HG02852 (cell line): ENCODE results near the gene CYP26B1.

Experiments
- ATAC-seq: cut with Tn5 transposase; IDR thresholded peaks from one replicate; pipeline ENCODE4 v1.9.1; 2021; ENCODE audit warnings: mild to moderate bottlenecking, moderate library complexity; ENCODE audit not compliant: unreplicated experiment

The CYP26B1 gene

DNA sequence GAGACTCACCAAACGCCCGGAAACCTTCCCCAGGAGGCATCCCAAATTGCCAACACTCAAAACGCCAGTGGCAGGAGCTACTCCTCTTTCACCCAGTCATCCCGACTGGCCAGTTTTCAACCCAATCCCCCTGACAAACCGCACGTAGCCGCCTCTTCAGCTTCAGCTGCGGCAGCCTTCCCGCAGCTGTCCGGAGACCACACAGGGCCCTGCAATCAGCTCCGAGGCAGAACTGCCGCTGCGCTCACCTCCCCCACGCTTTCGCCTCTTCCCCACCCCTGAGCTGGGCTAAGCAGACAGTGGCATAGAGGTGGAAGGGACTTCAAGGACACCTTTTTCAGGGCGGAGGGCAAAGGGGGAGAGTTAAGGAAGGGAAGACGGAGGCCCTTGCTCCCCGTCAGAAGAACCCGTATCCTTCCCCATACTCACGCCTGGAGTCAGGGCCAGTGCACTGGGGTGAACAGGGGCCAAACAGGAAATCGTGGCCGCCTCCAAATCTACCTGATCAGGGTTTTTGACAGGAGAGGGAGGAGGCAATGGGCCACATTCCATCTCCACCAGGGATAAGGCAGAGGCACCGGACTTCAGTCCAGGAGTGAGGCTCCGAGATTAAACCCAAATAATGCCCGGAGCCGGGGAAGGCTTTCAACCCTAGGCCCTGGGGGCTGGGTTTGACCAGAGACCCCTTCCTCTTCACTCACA, 16.9 kb downstream of the CYP26B1 start:
- no peak for ATAC-seq

DNA sequence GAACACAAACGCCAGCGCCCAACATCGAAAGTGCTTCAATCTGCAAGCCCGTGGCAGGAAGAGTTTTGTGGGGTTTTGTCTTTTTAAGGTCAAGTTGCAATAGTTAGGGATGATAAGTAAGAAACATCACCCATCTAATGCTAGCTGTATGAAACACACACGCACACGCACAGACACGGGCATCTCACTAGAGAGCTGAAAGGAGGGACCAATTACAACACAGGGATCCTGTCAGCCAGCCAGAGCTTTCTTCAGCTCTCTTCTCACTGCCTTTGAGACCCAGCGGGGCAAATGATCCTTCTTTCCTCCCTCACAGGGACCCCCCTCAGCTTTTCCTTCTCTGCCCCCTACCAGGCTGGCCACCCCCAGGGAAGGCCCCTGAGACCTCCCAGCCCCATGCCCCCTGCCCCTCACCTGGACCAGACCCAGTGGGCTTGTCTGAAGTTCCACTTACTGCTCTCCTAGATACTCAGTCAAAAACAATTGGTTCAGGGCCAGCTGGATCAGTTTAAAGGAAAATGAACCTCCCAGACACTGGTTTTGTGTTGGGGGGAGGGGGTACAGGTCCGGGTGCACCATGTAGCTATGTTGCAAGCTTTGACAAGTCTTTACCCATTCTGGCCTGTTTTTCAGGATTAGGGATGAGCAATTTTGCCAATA, 17.9 kb downstream of the CYP26B1 start:
- no peak for ATAC-seq

DNA sequence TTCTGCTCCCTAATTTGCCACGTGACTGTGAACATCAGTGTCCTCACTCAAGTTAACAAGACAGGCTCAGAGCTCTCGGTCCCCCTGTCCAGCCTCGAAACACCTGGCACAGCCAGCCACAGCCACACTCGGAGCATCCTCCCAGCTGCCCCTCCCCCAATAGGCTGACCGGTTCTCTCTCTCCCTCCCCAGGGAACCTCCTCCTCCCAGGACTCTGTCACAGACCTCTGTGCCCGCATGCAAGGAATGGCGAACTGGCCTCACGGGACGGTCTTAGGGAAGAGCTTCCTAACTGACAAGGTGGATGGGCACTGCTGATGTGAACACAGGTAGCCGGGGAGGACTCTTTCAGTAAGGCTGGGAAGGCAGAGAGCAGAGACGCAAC, 18.8 kb downstream of the CYP26B1 start:
- no peak for ATAC-seq

DNA sequence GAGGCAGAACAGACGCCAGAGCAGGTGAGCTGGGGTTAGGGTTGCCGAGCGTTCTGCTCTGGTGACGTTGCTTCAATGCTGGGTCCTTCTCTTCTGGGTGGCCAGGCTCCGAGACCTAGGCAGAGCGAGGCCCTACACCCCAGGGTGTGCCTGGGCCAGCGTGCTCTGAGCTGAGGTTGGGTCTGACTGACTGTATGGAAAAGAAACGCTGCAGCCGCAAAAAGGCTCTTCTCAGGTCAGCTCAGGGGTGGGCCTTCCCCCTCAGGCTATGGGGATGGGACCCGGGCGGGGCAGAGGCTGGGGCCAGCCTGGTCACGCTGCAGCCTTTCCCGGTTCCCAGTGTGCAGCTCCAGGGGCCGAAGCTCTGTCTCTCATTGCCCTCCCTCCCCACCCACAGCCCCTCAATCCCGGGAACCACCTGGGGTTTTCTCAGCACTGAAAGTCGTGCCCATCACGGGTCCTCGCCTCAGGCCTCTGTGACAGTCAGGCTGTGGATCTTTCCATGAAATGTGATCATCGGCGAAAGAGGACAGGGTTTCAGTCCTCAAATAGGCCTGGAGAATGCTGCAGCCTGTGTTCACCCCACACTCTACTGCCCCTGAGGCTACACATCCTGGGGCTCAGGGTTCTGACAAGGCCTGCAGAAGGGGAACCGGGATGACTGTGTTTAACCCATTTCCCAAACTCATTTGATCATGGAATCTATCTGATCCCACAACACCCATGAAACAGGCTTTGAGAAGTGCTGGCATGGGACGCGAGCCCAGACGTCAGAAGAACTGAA, 19.4 kb downstream of the CYP26B1 start:
- no peak for ATAC-seq

DNA sequence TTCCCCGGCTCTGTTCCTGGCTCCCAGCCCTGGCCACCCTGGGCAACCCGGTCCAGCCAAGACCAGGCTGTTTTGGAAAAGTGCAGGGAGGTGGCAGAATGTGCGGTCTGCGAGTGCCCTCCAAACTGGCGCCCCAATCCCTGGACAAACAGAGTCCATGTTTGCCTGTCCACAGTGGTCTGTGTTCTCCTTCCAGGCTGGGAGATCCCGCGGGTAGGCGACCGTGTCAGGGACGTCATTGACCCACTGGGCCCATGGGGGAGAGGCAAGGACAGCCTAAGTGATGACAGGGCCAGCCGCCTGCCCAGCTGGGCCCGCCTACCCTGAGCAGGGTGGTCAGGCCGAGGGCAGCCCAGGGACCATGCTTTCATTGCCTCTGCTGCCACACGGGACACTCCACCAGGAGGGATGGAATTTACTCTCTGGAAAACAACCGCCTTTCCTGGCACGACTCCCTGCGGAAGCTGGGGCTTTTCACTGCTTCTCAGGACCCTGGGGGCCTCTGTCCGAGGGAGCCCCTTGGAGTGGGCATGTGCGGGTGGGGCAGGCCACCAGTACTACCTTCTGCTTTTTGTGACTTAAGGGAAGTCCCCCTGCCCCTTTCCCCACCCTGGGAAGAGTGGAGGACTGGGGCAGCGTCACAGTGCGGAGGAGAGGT, 20.1 kb downstream of the CYP26B1 start:
- no peak for ATAC-seq

DNA sequence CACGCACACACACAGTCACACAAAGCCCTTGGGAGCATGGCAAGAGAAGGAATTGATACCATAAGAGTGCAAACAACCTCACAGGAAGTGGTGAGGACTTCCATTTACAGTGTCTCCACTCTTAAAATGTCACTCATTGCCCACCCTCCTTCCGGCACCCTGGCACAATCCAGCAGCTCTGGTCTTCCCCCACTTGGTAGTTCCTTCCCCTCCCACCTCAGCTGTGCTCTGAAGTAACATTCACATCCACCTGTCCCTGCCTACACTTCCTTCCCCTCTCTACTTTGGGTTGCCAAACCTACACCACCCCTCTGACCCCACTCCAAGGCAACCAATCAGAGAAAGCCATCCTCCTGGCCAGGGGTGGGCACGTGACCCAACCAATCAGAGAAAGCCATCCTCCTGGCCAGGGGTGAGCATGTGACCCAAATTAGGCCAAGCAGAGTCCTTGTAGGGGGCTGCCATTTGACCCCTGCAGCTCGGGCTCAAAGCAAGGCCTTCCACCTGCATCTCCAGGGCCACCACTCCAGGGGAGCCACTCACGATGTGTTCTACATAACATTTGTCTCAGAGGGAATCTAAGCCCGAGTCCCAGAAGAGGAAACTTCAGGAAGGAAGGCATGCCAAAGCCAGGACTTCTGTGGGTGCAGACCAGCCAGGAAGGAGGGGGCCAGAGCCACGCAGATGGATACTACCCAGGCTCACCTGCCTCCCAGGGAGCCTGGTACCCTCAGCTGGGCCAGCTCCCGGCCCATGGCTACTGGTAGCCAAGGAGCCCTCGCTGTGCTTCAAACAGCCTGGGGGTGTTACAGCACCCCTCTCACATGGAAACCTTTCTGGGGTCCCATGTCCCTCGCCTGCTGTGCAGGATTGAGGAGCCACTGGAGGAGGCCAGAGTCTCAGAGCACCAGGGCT, 21.2 kb downstream of the CYP26B1 start:
- ATAC-seq = no peak

DNA sequence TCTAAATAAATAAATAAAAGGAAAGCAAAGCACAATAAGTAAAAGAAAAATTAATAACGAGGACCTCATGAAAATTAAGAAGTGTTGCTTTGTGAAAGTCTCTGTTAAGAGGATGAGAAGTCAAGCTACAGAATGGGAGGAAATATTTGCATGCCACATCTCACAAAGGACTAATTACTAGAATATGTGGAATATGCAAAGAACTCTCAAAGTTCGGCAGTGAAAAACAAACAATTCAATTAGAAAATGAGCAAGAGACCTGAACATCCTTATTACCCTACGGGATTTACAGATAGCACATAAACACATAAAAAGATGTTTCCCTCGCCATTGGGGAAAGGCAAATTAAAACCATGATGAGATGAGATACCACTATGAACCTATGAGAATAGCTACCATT, 23.3 kb downstream of the CYP26B1 start:
- ATAC-seq = no peak

DNA sequence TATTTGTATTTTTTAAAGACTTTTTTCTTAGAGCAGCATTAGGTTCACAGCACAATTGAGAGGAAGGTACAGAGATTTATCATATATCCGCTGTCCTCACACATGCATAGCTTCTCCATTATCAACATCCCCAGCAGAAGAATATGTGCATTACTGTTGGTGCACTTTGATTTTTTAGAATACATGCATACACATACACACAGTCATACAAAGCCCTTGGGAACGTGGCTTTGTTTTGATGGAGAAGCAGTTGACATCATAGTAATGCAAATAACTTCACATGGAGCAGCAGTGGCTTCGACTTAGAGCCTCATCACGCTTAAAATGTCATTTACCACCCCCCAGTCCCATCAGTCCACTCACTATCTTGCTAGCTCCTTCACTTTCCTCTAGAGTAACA, 26.5 kb downstream of the CYP26B1 start:
- ATAC-seq = no peak

DNA sequence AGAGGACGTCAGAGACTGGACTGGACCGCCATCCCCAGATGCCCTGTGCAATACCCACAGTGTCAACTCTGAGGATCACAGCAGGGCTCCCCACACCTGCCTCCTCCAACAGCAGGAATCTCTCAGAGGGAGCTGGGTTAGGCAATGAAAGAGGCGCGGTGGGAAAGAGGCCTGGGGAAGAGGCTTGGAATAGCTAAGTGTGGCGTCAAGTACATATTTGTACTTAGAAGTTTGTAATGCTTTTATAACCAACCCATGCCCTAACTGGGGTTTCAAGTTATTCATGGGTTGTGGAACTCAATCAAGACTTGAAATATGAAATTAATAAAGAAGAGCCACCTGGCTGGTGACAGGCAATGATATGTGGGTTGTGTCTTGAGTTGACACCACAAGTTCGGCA, 28.7 kb downstream of the CYP26B1 start:
- no peak for ATAC-seq

DNA sequence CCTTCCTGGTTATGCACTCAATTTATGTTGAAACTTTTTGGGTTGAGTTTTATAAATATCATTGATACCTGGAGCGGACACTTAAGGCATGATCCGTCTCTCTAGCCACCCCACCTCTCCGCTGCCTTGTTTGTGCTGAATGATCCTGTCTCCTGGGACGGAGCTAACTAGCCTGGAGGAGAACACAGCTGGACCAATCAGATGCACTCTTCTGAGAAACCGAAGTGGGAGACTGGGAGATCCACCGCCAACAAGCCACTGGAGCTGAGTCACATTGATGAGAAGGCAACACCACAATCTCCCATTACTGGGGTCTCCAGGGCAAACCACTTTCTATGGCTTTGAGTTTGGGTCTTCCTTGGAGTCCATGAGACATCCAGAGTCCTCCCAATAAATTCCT, 29.3 kb downstream of the CYP26B1 start:
- ATAC-seq = no peak

DNA sequence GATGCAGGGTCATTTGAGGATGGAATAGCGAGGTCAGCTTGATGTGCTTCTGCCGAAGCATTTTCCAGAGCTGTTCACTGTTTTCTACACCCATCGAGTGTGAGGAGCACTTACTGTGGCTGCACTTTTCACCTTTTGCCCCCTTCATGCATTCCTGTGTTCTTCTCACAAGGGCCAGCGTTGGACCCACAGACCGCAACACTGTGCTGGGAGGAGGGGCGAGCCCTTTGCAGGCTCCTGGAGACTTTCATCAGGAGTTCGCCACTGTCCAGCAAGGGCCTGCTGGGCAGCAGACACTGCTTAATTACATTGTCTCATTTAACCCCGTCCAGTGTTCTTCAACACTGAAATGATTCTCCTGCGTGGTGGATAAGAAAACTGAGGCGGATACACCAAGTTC, 29.9 kb downstream of the CYP26B1 start:
- ATAC-seq = no peak

DNA sequence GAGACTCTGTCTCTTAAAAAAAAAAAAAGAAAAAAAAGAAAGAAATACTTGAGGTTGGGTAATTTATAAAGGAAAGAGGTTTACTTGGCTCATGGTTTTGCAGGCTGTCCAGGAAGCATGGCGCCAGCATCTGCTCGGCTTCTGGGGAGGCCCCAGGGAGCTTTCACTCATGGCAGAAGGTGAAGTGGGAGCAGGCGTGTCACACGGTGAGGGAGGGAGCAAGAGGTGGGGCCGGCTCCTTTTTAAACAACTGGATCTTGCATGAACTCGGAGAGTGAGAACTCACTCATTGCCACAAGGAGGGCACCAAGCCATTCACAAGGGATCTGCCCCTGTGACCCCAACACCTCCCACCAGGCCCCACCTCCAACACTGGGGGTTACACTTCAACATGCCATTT, 30.6 kb downstream of the CYP26B1 start:
- no peak for ATAC-seq

DNA sequence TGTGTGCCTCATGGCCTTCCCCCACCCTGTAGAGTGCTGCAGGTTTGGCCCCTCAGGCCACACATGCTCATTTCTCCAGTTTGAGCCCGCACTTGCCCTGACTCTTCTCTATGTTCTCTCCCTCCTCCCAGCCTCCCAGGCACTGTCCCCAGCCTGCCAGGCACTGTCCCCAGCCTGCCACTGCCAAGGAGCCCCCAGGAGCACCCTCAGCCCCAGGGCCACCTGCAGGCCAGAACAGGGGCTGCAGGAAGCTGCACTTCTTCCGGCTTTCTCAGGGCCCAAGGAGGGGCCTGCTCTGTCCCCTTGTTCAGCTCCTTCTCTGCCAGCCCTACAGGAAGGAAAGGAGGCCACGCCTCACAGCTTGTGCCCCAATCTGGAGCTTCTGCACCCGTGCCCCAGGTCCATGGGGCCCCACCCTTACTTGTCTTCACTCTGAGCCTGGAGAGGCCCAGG, 31.6 kb downstream of the CYP26B1 start:
- ATAC-seq = no peak

DNA sequence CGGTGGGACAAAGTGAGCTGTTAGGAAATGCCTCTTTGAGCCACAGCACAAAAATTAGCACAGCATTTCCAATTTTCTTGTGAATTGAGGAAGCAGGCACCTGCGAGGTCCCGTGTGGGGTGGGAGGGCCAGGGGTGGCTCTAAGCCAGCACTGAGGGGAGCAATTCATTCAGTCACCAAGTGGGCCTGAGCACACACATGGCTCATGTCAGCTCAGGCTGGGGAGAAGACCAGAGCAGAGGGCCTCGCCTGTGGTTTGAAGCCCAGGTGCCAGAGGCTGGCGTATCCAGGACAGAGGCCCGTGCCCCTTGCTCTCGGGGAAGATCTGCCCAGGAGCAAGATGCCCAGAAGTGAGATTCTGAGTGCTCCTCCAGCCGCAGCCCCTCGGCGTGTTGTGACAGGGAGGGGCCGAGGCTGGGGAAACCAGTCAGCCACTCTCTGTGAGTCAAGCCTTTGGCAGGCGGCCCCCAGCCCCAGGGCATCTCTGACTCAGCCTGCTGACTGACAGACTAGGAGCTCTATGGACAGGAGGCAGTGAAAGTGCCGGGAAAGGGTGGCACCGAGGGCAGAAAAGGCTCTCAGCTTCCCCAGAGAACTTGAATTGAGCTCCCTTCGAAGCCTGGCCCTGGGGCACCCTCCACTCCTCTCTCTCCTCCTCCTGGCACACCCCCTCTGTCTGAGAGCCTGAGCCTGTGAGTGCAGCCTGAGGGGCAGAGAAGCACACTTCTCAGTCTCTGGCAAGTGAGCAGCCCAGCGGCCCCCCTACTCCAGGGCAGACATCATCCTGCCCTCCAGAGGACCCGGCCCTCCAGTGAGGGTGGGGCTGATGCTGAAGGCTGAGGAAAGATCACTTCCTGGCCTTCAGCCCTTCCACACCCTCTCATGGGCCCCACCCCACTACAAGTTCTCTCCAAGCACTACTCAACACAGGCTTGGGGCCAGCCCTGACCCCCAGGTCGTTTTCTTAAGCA, 32.3 kb downstream of the CYP26B1 start:
- ATAC-seq = no peak

DNA sequence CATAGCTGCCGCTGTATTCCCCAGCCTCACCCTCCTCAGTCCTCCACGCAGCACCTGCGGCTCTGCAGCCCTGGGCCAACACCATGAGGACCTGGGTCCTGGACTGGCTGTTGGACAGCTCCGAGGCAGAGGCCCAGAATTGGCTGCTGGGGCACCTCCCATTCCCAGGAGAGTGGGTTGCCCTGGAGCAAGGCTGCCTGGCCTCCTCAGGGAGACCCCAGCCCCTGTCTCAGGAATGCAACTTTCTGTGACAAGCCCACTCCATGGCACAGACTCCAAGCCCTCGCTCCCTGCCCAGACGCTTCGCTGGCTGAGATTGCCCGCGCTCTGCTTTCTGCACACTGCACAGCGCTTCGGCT, 33.0 kb downstream of the CYP26B1 start:
- ATAC-seq = no peak

DNA sequence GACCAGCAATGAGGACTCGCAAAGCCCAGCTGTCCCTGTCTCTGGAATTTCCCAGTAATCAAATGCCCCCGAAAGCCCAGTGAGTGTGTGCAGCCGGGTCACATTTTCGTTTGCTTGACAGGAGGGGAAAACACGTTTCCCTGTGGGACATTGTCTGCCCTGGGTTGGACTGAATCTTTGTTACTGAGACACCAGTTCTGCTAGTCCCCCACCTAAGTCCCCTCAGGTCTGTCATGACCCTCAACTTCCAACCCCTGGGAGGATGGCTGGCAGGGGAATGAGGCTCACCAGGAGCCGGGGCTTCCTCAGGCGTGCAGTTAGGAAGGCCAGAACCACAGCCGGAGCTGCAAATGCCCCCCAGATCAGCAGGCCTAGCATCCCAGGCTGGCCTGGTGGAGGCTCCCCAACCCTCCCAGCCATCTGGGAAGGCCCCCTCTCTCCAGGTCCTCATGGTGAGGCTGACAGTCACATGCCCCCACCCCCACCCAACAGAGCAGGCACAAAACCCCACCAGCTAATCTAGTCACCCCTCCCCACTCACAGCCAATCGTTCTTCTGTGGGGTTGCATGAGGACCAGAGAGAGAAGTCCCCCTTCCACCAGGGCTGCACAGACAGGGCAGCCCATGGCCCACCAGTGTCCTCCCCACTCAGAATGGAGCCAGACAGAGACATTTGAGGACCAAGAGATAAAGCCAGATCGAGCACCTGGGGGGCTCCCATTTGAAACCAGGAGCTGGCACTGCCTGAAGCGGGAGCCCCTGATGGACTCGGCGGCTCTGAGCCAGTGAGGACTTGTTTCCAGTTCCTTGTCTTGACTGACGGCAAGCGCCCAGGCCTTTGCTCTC, 33.6 kb downstream of the CYP26B1 start:
- no peak for ATAC-seq

DNA sequence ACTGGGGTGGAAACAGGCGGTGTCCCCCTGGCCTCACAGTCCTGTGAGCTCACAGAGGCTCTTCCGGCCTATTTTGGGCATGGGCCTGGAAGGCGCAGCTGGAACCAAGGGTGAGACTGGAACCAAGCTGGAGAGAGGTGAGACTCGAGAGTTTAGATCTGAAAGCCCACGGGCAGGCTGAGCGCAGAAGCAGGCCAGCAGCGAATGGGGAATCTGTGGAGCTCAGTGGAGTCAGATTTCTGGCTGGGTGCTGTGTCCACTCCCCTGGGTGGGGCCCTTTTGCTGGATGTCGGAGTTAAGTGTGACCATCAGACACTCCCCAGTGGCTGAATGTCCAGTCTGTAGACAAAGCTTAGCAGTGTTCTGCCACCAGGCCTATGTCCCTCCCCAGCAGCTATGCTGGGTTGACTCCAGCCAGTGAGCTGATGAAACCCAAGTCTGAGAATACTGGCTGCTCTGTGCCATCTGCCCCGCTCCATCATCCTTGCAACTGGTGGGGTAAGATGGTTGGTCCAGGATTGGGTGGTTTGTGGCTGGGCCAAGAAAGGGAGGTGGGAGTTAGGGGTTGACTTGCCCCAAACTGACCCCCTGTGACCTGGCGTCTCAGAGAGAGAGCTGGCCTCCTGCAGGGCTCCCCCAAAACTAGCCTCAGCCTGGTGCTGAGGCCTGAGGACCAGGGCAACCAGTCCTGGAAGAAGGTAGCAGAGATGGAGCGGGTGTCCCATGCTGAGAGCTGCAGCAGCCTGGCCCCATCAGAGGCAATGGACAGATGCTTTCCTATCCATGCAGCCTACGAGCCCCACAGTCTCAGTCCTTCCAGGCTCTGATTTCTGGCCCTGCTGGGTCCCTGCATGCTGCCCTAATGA, 34.4 kb downstream of the CYP26B1 start:
- ATAC-seq = no peak

DNA sequence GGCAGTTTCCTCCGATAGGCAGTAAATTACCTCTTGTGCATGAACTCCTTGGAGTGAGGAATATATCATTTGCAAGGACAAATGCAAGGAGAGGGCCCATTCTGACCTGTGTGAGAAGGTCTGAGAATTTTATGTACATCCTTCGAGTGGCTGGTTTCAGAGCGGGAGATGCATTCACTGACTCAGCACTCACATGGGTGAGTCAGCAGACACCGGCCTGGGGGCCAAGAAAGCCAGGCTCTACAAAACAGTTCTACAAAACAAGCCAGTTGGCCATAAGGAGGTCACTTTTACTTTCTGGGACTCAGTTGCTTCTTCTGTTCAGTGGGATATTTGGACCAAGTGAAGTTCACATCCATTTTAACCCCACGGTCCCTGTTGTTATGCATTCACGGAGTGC, 35.3 kb downstream of the CYP26B1 start:
- ATAC-seq = no peak
